ENCODE results near the gene CYB561D1.
A peak's percentile ranks its signal among the peaks of the same experiment; 100 is the strongest.

Gene CYB561D1

DNA sequence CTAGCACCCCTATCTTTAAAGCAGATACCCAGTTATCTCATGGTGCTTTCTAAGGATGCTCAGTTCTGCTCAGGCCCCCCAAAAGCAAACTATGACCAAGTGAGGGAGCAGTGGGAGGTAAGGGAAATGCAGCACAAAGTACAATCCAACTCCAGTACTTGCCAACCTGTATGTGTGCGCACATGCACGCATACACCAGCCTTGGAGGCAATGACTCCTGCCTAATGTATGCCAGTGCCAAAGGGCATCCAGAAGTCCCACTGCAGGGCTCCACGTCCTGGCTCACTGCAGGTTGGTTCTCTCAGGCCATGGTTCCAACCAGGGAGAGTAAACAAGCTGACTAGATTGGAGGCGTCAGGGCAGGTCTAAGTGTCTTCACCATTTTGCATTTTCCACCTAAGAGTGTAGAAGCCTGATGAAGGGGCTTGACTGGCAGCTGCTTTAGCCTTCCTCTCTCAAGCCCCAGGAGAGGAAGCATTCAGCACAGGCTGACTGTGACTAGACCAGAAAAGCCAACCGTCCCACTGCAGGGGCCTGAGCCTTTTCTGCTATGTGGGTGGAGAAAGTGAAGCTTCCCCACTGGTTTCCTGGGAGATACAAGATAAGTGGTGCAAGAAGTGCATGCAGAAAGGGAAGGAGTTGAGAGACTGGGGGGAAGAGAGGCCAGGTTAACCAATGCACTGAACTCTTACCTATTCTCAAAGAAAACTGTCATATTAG, 7.9 kb downstream of the CYB561D1 start:
- DNase-seq, result no peak

DNA sequence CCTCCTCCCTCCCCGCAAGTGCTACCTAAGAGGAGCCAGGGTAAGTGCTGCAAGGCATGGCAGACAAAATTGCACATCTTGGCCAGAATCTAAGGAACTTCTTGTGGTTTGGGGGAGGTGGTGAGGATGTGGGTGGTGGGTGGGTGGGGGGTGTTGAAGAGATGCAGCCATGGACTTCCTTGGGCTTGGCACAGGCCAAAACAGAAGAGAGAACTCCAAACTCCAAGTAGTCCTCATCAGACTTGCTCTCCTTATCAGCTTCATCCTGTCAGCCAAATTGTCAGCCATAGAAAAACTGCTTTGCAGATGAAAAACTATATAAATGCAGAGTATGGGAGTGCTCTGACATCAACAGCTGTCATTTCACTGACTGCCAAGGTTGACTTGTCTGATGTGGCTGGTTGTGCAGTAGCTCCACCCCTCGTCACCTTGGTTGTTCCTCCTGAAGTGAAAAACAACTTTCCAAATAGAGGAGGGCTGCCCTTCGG, 8.5 kb downstream of the CYB561D1 start:
- DNase-seq, result no peak

- DNase-seq, result no peak
Observed at GRCh38 chr1:109503935-109504334, 10.0 kb downstream of the CYB561D1 start.

DNA sequence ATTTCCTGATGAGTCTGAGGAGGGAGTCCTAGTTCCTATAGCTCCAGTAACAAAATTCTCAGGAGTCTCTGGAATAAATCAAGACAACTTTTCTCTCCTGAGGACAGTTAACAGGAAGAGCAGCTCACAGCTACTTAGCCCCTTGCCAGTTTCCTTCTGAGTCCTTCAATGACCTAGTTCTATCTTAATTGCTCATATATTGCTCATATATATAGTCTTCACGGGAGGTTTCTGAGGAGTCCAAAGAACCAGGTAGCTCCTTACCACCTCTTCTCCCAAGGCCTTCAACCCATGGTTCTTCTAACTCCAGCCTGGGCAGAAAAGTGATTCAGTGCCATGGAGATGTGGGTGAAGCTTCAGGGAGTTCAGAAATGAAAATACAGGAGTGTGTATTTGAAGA, 11.1 kb downstream of the CYB561D1 start:
- DNase-seq, result no peak

DNA sequence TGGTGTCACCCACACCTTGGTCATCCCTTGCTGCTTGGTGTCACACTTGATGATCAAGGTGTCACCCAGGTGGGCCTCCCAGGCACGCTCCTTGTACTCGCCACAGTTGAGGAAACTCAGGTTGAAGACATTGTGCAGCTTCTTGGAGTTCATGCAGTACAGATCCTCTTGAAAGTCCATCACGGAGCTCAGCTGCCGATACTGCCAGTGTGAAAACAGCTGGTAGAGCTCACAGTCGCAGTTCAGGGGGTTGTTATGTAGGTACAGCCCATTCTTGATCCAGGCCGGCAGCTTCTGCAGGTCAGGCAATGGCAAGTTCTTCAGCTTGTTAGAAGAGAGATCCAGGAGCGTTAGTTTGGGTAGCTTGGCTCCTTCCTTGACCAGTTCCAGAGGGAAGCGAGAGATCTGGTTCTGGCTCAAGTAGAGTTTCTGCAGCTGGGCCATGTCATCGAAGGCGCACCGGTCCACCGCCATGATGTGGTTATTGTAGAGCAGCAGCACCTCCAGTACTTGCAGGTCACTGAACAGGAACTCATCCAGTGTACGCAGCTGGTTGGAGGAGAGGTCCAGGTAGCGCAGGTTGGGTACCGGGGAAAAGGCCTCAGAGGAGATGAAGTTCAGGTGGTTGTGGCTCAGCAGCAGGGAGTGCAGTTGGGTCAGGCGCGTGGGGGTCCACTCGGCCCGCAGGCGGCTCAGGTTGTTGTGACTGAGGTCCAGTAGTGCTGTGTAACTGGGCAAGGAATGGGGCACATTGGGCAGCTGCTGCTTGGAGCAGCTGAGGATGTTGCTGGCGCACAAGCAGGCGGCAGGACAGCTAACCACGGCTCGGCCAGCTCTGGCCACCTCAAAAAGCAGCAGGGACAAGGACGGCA, 14.3 kb downstream of the CYB561D1 start:
- DNase-seq, result no peak

DNA sequence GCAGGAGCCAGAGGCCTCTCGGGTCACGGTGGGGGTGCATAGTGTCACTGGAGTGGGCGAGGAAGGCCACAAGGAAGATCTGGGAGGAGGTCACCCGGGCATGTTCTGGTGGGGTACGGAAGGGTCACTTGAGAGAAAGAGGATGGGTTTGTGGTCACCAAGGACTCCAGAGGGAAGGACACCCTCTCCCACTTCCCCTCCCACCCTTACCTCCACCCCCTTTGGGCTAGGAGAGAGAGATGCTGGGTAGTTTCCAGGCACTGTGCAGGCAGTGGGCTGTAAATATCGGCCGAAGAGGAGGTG, 14.9 kb downstream of the CYB561D1 start:
- DNase-seq, result no peak

- DNase-seq, result peak in 1 of 2 experiments; percentile 65
Observed at GRCh38 chr1:109509176-109510134, 15.6 kb downstream of the CYB561D1 start, which contains the start of gene AMIGO1. Gene AMIGO1 (minus strand): TSS chr1:109509727. CDS start chr1:109508912, 815 bp downstream.

- DNase-seq, result no peak
Observed at GRCh38 chr1:109513110-109513710, 19.3 kb downstream of the CYB561D1 start.

DNA sequence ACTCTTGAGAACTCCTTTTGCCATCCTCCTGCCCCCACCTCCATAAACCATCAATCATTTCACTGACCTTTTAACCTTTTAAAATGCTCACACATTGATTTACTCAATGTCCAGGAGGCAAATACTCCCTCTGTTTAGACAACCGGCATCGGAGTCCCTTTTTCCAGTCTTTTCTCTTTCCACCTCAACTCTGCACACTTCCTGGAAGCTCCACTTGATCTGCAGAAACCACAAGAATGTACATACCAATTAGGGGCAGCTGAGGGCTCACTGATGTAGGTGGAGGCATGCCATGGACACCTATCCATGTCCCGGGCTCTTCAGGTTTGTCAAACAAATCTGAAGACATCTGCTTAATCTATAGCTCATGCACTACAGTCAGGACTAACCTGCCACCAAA, 21.0 kb downstream of the CYB561D1 start:
- no peak for DNase-seq

DNA sequence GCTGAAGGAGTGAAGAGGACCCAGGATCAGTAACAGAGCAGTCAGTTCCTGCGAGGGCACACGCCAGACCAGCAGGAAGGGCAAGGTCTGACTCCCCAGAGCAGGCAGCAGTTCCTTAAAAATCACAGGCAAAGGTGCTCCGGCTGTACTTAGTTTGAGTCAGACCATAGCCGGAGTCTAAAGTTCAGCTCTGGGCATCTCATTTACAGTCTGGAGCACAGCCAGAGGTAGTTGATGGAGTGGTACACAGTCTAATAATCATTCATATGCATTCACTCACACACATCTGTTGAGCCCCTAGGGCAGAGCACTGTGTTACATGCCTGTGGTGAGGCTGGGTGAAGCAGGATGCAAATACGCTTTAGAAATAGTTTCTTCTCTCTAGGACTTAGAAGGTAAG, 23.0 kb downstream of the CYB561D1 start:
- DNase-seq, result no peak

DNA sequence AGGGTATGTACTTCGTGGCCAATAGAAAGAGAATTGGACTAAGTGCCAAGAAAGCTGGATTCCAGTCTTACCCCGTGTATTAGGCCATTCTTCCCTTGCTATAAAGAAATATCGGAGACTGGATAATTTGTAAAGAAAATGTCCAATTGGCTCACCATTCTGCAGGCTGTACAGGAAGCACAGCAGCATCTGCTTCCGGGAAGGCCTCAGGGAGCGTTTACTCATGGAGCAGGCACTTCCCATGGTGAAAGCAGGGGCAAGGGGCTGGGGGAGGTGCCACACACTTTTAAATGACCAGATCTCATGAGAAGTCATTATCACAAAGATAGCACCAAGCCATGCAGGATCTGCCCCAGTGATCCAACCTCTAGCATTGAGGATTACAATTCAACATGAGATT, 23.4 kb downstream of the CYB561D1 start:
- DNase-seq, result no peak

- DNase-seq, result no peak
Observed at GRCh38 chr1:109521002-109521951, 27.4 kb downstream of the CYB561D1 start.

- DNase-seq, result no peak
Observed at GRCh38 chr1:109522026-109522425, 28.1 kb downstream of the CYB561D1 start.

DNA sequence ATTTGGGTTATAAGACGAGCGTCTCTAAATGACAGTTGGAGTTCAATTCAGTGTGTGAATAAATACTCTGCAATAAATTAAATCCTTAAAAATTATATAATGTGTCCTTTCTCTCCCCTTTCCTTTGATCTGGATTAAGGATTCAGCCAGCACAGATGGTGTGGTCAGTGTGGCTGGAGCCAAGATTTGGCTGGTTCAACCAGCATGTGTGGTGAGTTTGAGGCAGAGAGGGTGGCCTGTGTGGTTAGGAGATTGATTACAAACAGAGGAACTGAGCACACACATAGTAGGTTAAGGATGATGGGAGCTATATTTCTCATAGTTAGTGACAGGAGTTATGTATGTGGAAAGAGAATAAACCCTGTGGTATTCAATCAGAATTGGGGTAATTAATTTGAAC, 29.8 kb downstream of the CYB561D1 start:
- DNase-seq, result no peak

DNA sequence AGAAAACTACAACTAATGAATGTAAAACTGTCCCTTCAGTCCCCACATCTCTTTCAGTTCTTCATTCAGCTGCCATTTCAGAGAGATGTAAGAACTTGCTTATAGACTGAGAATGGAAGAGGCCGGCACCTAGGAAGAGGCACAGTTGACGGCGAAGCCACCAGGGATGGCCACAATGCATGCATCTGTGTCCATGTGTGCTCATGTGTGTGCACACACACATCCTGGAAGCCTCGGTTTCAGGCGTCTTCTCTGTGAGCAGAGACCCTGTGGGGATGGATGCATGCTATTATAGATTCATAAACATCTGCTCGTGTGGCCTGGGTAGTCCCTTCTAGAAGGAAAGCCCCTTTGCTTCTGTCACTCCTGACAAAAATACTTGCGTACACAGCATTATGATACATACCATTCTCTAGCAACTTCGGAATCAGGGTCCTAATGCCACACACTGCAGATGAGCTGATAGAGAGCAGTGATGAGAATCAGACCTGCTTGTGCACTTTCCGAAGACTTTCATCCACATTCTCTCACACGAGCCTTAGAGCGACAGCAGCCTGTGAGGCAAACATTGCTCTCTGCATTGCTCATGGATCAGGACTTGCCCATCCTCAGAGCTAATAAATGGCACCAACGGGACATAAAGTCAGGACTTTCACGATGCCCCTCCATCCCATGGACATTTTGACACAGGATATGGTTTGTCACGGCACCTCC, 33.4 kb downstream of the CYB561D1 start:
- no peak for DNase-seq

- peak in 1 of 2 experiments; percentile 70 for DNase-seq
Observed at GRCh38 chr1:109527846-109528695, 34.2 kb downstream of the CYB561D1 start.

DNA sequence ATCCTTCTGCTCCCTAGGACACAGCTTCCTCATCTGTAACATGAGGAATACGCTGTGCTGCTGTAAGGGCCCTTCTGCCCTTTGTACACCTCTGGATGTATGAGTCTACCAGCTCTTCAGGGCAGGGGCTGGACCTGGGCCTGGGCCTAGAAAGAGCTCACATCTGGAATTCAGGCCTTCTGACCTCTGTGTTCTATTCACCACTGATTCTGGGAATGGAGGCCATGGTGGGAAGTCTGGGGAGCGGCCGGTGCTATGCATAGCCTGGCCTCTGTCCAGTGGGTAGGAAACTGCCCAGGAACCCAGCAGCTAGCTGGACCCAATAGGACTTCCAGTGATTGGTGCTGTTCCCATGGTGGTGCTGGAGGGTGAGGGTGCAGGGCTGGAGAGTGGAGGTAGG, 34.8 kb downstream of the CYB561D1 start:
- DNase-seq, result no peak

GRCh38 chr1:109529881-109530456, 36.1 kb downstream of the CYB561D1 start:
- DNase-seq, result peak in 1 of 2 experiments; percentile 62

DNA sequence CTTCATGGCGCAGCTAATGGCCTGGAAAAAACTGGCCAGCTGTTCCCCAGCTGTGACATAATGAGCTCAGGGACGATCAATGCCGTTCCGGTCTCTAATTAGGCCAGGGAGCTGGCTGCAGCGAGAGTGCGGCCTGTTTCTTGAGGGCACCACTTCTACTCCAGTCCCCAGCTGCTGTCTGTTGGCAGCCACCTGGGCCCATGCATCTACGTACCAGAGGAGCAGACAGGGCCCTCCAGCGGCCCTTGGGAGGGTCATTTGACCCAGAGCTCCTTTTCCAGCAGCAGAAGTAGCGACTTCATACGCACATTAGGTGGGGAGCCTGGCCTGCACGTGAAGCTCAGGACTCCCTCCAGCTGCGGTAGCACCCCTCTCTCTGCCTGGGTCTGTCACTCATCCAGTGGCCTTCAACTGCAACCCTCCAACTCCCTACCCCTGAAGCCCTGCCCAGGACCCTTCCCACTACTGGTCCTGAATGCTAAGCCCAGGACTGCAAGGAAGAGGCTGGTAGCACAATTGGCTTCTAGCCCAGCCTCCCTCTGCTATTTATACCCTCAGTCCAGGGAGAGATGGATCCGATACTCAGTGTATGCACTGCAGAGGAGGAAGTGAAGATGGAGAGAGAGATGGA, 36.7 kb downstream of the CYB561D1 start:
- peak; percentile 69 to 84 for DNase-seq
